Stimulated activated CD8-positive, alpha-beta memory T cell treated with anti-CD3 and anti-CD28 coated beads, Interleukin-7, amount 100 ng/mL, for 24 hours (primary cell): ENCODE results near the gene SETD4.

ENCODE experiments used
- DNase-seq: peaks from one replicate; pipeline ENCODE4 v3.0.0-alpha.2; 2020; ENCODE audit warnings: low read depth

The SETD4 gene

DNA sequence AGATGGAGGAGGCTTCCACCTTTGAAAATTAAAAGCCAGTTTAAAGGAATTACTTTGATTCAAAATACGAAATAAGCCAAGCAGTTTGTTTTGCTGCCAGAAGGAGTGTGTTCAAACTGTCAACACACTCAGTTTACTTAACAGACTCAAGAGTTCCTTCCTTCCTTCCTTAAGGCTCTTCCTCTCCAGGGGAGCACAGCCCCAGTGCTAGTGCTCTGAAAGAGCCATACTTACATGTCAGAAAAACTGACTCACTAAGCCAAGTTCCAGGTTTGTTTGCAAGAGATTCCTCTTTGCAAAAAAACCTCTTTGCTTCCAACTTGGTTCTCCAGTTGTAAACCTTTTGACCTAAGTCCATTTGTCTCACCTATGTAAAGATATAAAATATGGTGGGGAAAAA is 14.3 kb downstream of the SETD4 start:
- no peak for DNase-seq

GRCh38 chr21:36044056-36044455 is 16.3 kb downstream of the SETD4 start:
- DNase-seq, result no peak

GRCh38 chr21:36041910-36042309 is 18.4 kb downstream of the SETD4 start:
- no peak for DNase-seq

DNA sequence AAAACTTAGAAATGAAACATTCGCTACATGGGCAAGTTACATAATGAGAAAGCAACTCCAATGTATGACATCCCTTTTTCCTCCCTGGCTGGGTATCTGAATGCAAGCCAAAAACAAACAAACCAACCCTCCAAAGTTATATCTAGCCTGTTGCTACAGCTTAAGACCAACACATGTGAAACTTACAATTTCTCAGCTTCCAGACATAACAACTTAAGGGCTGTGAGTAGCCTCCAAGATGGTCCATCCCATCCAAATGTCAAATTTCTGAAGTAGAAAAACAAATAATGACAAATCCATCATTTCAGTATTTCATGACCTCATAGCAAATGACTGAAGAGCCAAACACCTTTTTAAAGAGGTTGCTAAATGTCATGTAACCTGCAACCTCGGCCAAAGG is 19.9 kb downstream of the SETD4 start:
- no peak for DNase-seq

DNA sequence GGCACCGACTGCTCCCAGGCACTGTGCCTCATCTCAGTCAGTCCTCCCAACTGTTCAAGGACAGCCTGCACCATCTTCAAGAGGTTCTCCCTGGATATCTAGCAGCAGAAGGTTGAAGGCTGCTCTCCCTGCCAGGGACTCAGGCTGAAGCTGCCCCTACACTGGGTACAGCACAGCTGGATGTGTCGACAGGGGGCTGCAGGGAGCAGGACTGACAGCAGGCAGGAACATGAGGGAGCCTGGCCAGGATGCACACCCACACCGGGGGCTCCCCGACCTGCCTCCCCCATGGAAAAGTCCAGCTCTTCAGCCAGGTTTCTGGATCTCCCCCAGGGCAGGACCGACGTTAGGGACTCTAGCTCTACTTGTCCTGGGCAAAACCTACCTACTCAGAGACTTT is 20.5 kb downstream of the SETD4 start:
- DNase-seq, result no peak

DNA sequence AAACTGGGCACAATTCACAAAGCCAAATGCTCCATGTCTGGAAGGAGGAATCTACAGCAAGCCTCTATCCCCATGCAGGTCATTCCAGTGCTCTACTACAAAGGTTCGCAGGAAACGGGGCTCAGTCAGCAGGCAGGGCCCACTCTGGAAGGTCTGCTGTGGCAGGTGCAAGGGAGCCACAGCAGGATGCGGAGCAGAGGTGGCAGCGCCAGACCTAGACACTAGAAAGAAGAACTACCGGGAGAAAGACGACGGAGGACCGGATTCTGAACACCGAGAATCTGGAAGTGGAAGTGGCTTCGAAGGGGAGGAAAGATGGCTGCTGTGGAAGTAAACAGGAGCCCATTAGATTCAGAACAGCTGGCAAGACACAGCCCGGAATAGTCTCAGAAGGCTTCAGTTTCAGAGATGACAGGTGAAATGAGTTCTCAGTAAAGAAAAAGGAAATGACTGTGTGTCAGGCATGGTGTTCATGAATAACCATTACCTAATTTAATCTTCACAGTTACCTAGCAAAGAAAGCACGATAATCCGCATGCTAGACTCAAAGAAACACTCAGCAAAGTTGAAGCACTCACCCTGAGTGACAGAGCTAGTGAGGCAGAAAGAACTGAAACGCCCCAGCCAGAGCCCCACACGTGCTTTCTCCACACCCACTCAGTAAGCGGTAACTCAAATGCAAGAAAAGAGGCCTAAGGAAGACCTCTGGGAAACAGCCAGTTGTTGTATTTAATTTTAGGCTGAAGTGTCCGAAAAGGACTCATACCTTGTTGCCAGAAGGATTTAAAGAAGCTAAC is 21.4 kb downstream of the SETD4 start:
- DNase-seq, result no peak

DNA sequence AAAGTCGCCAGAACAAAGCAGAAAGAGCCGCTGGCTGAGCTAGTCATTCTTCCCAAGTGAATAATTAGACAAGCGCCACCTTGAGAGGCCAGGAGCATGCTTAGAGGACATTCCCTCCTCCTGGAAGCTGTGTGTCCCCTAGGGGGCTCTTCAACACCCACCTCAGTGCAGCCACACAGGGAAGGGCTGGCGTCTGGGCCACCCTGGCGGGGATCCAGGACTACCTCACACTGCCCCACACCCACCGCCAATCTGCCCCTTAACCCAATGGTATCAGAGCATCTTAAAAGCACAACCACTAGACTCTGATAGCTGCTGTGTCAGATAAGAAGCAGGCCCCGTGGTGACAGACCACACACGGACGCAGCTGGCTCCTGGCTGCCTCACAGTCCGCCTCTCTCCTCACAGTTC is 24.9 kb downstream of the SETD4 start:
- no peak for DNase-seq

DNA sequence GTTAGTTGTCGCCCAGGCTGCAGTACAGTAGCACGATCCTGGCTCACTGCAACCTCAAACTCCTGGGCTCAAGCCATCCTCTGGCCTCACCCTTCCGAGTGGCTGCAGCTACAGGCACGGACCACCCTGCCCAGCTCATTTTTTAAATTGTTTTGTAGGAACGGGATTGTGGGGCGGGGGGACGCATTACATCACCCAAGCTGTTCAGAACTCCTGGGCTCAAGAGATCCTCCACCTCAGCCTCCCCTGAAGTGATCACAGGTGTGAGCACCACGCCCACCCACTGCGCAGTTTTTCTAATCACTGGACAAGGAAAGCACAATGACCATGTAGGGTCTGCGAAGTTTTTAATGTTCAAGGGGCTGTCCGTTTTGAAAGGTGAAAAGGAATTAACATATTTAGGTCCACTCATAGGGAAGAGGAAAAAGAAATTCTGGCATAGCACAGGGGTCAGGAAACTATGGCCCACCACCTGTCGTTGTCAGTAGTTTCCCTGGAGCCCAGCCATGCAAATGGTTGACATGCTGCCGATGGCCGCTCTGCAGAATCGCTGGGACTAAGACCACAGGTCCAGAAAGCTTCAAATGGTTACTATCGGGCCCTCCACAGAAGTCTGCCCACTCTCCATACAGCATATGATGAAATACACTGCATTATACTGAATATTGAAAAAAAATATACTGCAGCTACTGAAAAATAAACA is 26.0 kb downstream of the SETD4 start:
- DNase-seq, result no peak

- DNase-seq, result no peak
Measured at GRCh38 chr21:36032647-36033406, 27.5 kb downstream of the SETD4 start.

- no peak for DNase-seq
Measured at GRCh38 chr21:36030581-36031189, 29.6 kb downstream of the SETD4 start.

DNA sequence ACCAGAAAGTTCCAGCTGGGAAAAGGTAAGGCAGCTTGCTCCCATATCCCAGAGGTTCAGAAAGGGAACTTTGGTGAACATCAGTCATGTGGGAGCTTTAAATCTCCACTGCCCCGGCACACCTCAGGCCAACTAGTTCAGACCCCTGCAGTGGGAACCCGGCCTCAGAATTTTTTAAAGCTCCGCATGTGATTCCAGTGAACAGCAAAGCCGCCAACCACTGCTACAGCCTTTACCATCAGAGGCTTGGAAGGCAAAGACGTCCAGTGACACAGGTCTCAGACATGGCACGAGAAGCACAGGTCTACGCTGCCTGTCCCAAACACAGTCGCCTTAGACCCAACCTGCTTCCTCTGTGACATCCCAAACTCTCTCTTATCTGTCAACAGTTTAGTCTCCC is 31.0 kb downstream of the SETD4 start:
- DNase-seq, result no peak

DNA sequence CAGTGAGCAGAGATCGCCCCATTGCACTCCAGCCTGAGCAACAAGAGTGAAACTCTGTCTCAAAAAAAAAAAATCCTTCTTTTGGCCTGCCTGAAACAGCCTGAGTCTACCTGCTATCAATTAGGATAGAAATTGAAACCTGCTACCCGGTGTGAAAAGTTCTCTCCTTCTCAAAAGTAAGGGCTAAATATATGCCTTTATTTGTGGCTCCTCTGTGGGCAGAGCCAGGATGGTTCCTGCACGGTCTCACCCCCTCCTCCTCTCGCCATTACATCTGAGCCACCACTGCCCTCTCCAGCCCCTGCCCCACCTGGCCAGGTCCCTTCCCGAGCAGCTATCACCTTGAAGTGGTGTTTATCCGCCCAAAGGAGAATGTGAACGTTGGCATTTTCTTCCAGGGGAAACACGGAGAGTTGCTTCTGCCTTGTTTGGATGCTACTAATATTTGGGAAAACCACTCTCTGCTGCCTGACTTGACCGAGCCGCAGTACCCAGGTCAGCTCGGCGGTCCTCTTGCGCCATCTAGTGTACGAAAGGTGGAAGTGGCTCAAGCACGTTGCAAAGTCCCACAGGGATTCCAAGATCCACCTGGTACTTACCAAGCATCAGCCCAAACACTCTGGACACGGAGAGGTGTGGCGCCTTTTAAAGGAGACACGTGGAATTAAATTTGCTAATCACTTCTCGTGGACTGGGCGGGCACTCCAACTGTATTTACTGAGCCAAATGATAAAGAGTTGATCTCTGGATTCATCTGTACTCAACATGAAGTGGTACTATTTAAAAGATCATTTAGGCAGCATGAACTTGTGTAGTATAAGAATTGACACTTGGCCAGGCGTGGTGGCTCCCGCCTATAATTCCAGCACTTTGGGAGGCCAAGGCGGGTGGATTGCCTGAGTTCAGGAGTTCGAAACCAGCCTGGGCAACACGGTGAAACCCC is 31.9 kb downstream of the SETD4 start:
- peak; percentile 30 for DNase-seq

DNA sequence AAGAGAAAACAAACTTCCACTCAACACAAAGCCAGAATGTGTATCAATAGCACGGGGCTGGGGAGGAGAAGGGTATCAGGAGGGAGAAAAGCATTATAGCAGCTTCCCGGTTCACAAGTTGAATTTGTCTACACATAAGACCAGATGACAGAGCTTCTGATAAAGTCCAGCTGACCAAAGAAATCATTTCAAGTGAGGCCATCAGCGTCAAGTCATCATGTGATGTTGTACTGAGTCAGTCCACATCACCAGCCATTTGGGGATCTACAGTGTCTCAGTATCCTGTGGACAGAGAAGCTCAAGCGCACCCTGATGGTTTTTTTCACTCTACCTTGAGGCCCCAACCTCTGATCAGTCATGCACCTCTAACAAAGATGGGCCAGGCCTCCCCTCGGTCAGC is 33.0 kb downstream of the SETD4 start:
- DNase-seq, result no peak

DNA sequence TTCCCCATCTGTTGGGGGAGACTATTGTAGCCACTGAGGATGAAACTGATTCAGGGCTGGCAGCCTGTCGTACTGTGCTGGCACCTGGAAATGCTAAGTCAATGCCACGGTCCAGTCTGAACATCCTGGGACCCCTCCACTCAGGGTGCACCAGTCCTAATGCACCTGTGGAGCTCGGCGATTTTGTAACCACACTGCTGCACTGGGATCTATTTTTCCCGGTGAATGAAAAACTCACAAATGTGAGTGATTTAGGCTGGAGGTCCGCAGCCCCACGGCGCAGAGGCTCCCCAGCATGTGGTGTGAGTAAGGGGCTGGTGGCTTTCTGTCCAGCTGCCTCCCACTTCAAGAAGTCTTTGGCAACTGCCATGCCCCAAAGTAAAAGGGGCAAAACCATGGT is 35.5 kb downstream of the SETD4 start:
- DNase-seq, result no peak

GRCh38 chr21:36023092-36023480 is 37.2 kb downstream of the SETD4 start:
- DNase-seq, result no peak

DNA sequence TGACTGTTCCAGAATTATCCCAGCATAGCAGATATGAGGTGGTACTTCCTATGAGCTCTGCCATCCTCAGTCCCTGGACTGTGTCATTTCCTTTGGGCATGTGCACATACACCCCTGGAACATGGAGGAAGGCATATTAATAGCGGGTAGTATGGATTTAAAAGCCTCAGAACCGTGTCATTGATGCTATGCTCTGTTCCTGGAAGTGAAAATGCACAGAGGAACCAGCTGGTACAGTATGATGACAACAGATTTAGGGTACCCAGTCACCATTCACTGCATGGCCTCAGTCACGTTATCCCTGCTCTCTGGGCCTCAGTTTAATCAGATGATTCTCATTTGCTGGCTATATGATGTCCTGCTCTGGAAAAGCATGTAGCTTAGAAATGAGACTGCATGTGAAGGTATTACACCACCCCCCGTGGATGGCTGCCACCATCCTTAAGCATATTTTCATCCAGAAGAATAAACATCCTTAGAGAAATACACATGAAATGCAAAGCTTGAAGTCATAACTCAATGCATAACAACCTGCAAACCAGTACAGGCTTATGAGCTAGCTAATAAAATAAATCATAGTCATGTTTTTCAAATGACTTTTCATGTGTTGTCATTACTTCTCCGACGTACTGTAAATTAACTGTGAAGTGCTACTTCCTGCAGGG is 37.8 kb downstream of the SETD4 start:
- no peak for DNase-seq

DNA sequence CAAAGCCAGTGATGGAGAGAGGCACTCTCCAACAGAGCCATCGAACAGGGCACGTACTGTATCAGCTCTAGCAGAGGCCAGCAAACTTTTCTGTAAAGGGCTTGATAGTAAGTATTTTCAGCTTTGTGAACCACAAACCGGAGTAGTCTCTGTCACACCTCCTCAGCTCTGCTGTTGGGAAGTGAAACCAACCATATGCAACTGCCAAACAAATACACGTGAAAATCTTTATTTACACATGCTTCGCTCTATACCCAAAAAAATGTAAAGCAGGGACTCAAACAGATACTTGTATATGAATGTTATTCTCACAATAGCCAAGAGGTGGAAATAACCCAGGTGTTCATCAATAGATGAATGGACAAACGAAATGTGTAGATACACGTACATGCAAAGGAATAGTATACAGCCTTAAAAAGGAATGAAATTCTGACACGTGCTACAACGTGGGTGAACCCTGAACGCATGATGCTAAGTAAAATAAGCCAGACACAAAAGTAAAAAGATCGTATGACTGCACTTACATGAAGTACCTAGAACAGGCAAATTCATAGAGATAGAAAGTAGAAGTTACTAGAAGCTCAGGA is 39.0 kb downstream of the SETD4 start:
- DNase-seq, result no peak

DNA sequence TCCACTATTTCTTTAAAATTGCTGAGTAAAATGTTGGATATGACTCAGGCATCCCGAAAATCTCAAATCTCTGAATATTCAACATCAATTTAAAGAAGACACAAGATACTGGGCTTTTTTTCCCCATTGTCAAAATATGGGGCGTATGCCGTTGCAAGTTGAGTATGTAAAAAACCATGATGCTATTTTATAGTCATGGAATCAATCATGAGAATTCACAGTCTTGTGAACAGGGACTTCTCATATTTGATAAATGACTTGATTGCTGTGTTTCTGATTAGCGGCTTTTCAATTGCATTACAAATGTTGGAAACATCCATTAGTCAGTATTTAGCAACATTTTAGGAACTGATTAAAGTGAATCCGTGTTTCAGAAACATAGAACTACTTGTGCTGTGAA is 45.3 kb downstream of the SETD4 start:
- no peak for DNase-seq

GRCh38 chr21:36010801-36011200 is 49.5 kb downstream of the SETD4 start:
- DNase-seq, result no peak

DNA sequence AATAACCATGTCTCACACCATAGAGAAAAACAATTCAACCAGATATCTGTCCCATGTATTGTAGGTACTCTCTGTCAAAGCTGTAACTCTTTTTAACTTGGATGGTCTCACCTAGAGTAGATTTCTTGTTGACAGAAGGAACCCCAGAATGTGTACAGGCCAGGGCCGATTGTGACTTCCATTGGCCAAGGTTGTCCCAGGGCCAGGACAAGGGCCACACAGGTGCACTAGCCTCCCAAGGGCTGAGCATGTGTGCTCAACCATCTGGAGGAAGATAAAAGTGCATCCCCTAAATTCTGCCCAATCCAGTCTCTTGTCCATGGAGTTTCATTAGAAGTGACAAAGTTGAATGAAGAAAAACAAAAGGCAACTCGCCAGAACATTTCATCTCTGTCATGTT is 51.8 kb downstream of the SETD4 start:
- no peak for DNase-seq
